Lung (tissue), 12 donors: Measurements from ENCODE around the gene TULP4. TPM values are rescaled to one million over a fixed set of nuclear protein-coding genes. Genes with fewer than 3 reads are reported as not detected.
"Not testable (repeated sequence)": the region's sequence is repeated elsewhere in the genome, so short reads cannot be mapped to it uniquely, and the experiment has no call there.

Source experiments
- ATAC-seq: fragments of 200-7000 bp; cut with Tn5 transposase; one replicate; pipeline ENCODE4 v1.9.1; 2020; ENCODE audit warnings: moderate number of reproducible peaks; ENCODE audit not compliant: insufficient read depth, low FRiP score
- DNase-seq, 3 donors: peaks; one replicate each; pipeline ENCODE4 v3.0.0-alpha.2; 2013 to 2017
- H3K27ac ChIP-seq, 2 donors: one replicate each; pipeline ENCODE4 v1.5.1; 2013; ENCODE audit warnings: mild to moderate bottlenecking in 2 of 2, moderate library complexity in 2 of 2, control low read depth in 1 of 2, inconsistent platforms in 1 of 2, low read depth in 1 of 2, low read length in 1 of 2
- H3K27me3 ChIP-seq, 3 donors: one replicate each; pipeline ENCODE4 v1.5.1; 2013; ENCODE audit warnings: low read length in 2 of 3; ENCODE audit not compliant: control insufficient read depth in 3 of 3, insufficient read depth in 3 of 3
- H3K36me3 ChIP-seq, 4 donors: one replicate each; pipeline ENCODE4 v1.5.1; 2013; ENCODE audit warnings: low read length in 4 of 4, mild to moderate bottlenecking in 1 of 4, moderate library complexity in 1 of 4; ENCODE audit not compliant: control insufficient read depth in 4 of 4, insufficient read depth in 4 of 4
- H3K4me1 ChIP-seq, 5 donors: one replicate each; pipeline ENCODE4 v1.5.1; 2013; ENCODE audit warnings: low read length in 5 of 5, mild to moderate bottlenecking in 2 of 5, moderate library complexity in 1 of 5; ENCODE audit not compliant: control insufficient read depth in 5 of 5, insufficient read depth in 5 of 5
- H3K4me3 ChIP-seq: one replicate; pipeline ENCODE4 v1.5.1; 2013; ENCODE audit warnings: mild to moderate bottlenecking, control low read depth, moderate library complexity
- H3K9ac ChIP-seq, 2 donors: one replicate each; pipeline ENCODE4 v1.5.1; 2013; ENCODE audit warnings: low read length in 2 of 2, control low read depth in 1 of 2; ENCODE audit not compliant: insufficient read depth in 1 of 2
- H3K9me3 ChIP-seq, 4 donors: one replicate each; pipeline ENCODE4 v1.5.1; 2013; ENCODE audit warnings: low read length in 3 of 4, mild to moderate bottlenecking in 1 of 4, moderate library complexity in 1 of 4; ENCODE audit not compliant: control insufficient read depth in 4 of 4, insufficient read depth in 3 of 4
- CTCF ChIP-seq: IDR thresholded peaks from 2 replicates; pipeline ENCODE4 v1.5.1; 2012; ENCODE audit warnings: mild to moderate bottlenecking; ENCODE audit errors: control extremely low read depth, extremely low read depth
- WGBS, 2 donors: extraction: QIAGEN DNeasy Blood & Tissue Kit; methylation state at CpG; one replicate each; pipeline ENCODE4 v1.1.7; 2013; 5-methylcytosine and 5-hydroxymethylcytosine counted together
- polyA plus RNA-seq, 2 donors: library from polyadenylated mRNA; stranded (reverse); fragments of 200-250 nt; gene quantifications; one replicate each; pipeline ENCODE4 v1.2.1, GENCODE V29; 2013
- total RNA-seq, 2 donors: library from RNA; depleted of rRNA in 1 of 2; stranded (reverse); fragments of >200 nt in 1 of 2; gene quantifications; one replicate each; pipeline ENCODE4 v1.2.1, GENCODE V29; 2014 to 2021
- donor health status: control.
- donor health status: control.
- donor health status: Bipolar disorder and iron deficiency.
- donor health status: healthy.
- donor health status: DM: yes; HTN: yes; CAD: no.

Gene TULP4
- total and polyA plus RNA-seq, 4 donors, result 4.5 to 147 (median 39.2) TPM

- H3K4me1 ChIP-seq, result peaks cover 0 to 8% (median 0%) of the 10 kb centered on the region in 5 donors
- no peak overlapping the region for H3K4me3 ChIP-seq
- TF ChIP-seq CTCF, result no peak
- H3K27ac ChIP-seq, result no peak overlapping the region
- DNase-seq (no peak), ATAC-seq (no peak)
- no peaks in the 10 kb centered on the region for H3K36me3 ChIP-seq
- no peak overlapping the region for H3K9ac ChIP-seq
- peaks cover 0 to 8% (median 0%) of the 10 kb centered on the region in 4 donors for H3K9me3 ChIP-seq
- WGBS, 2 donors, result 94 to 96% methylated on average over 11 of the region's 11 CpGs
- H3K27me3 ChIP-seq, result peaks cover 0 to 24% (median 10%) of the 10 kb centered on the region in 3 donors
Observed at GRCh38 chr6:158522616-158523015, 210.4 kb downstream of the TULP4 start.

- Histone ChIP-seq H3K9me3 (peaks cover 0 to 8% (median 0%) of the 10 kb centered on the region in 4 donors), H3K36me3 (no peaks in the 10 kb centered on the region), H3K4me3 (no peak overlapping the region), H3K27ac (no peak overlapping the region), H3K9ac (no peak overlapping the region), H3K4me1 (peaks cover 0 to 3% (median 0%) of the 10 kb centered on the region in 5 donors), H3K27me3 (peaks cover 0 to 11% (median 0%) of the 10 kb centered on the region in 3 donors)
- ATAC-seq (no peak), DNase-seq (no peak)
- 94 to 98% methylated on average over 15 of the region's 15 CpGs for WGBS, 2 donors
- TF ChIP-seq CTCF, result no peak
Observed at GRCh38 chr6:158524311-158524710, 212.0 kb downstream of the TULP4 start.

- not testable (repeated sequence) for H3K4me1 ChIP-seq, H3K27ac ChIP-seq, ATAC-seq, H3K27me3 ChIP-seq, H3K4me3 ChIP-seq, DNase-seq, H3K9ac ChIP-seq, H3K36me3 ChIP-seq
- 84 to 91% methylated on average over 1 of the region's 1 CpG for WGBS, 2 donors
- peaks cover 0 to 12% (median 0%) of the 10 kb centered on the region in 4 donors for H3K9me3 ChIP-seq
Observed at GRCh38 chr6:158527858-158528257, 215.6 kb downstream of the TULP4 start.

GRCh38 chr6:158528826-158529225, 216.6 kb downstream of the TULP4 start:
- H3K9me3 ChIP-seq, result peaks cover 0 to 9% (median 0%) of the 10 kb centered on the region in 4 donors
- no peak for TF ChIP-seq CTCF
- H3K9ac ChIP-seq, result no peak overlapping the region
- DNase-seq (no peak), ATAC-seq (no peak)
- H3K4me1 ChIP-seq, result no peaks in the 10 kb centered on the region
- no peak overlapping the region for H3K27ac ChIP-seq
- no peaks in the 10 kb centered on the region for H3K27me3 ChIP-seq
- no peaks in the 10 kb centered on the region for H3K36me3 ChIP-seq
- H3K4me3 ChIP-seq, result no peak overlapping the region
- WGBS, 2 donors, result 71 to 79% methylated on average over 5 to 6 of the region's 6 CpGs
